Measurements from ENCODE around the gene ASXL1.
"Not testable (repeated sequence)": the region's sequence is repeated elsewhere in the genome, so short reads cannot be mapped to it uniquely, and the experiment has no call there.

The ASXL1 gene

DNA sequence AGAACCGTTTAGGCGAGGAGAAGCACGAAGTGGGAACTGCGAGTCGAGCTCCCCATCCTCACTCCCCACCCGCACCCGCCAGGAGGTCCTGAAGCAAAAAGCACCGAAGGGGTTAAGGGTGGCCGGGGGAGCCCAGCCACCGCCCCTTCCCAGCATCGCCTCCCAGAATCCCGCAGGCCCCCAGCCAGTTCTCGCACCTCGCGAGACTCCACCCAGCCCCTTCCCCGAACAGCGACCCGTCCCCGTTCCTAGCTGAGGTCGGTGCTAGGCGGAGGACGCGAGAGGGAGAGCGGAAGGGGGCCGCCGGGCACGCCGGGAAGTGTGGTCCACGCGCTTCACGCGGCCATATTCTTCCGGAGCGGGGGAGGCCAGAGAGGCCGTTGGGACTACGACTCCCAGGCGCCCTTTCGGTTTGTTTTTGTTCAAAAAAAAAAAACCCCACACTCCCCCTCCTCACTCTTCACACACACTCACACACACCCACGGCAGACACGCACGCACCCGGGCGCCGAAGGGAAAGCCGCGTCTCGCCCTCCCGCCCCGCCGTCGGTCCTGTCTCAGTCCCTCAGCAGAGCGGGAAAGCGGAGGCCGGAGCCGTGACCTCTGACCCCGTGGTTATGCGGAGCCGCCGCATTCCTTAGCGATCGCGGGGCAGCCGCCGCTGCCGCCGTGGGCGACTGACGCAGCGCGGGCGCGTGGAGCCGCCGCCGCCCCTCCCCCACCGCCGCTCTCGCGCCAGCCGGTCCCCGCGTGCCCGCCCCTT, at the start of gene ASXL1:
ASXL1 (plus strand) TSS at position 463 of the 763 bp plus-strand sequence. CDS start 445 bp downstream, outside the sequence.
- peak; percentile 80 to 98 (median 96) for DNase-seq

DNA sequence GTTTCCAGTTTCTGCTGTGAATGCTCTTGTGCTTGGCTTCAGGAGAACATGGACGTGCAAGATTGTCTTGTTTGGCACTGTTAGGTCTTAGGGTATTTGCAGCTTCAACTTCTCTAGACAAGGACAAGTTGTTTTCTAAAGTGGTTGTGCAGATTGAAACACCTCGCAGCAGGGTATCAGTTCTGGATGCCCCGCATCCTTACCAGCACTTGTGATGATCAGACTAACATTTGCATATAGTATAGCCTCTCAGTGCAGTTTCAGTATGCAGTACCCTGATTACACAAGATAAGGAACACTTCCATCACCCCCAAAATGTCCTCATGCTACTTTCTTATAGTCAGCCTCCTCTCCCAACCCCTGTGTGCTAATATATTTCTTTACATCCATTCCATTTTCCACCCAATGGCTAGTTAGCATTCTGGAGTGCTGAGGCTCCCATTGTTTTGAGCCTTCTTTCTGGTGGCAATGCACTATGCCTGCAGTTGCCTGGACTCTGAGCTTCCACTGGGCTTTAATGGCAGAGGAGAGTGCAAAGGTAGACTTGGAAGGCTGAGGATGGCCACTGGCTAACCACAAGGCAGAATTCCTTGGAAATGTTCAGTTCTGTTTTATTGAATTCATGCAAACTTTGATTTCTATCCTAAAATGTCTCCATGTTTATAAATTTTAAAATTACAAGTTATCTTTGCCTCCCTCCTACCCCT, 45.3 kb upstream of the ASXL1 start:
- DNase-seq, result no peak

DNA sequence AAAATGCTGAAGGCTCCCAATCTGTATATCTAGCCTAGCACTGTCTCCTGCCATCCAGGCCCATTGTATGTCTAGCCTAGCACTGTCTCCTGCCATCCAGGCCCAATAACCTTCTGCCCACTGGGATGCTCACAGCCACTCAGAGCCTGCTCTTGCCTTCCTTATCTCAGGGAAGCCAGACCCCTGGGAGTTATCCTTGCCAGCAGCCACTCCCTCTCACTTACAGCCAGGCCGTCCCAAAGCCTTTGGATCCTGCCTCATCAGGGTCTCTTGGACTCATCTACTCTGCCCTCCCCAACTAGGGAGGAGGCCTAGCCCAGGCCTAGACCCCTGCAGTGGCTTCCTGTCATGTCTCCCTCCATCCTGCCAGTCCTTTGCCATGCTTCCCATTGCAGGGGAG, 43.4 kb upstream of the ASXL1 start:
- no peak for DNase-seq

DNA sequence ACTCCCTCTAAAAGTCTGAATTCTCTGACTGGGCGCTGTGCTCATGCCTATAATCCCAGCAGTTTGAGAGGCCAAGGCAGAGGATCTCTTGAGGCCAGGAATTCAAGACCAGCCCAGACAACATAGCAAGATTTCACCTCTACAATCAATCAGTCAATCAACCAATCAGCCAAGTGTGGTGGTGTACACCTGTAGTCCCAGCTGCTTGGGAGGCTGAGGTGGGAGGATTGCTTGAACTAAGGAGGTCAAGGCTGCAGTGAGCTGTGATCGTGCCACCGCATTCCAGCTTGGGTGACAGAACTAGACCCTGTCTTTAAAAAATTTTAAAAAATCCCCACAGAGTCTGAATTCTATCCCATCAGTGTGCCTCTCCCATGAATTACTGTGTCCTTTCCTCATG, 42.7 kb upstream of the ASXL1 start:
- no peak for DNase-seq

DNA sequence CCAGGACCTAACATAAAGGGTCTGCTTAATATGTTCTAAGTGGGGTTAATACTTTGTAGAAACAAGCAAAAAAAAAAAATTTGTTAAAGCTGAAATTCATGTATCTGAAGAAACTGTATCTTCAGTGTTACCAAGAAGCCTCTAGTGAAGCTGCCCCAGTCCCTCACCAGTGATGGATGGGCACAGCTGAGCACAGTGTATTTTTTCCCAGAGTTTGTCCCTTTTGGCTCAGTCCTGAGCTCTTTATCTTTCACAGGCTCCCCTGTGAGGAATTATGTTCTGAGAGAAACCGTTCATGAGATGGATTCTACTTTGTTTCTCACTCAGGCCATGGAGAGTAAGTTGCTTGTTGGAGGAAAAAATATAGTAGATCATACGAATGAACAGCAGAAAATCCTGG, 42.2 kb upstream of the ASXL1 start:
- no peak for DNase-seq

DNA sequence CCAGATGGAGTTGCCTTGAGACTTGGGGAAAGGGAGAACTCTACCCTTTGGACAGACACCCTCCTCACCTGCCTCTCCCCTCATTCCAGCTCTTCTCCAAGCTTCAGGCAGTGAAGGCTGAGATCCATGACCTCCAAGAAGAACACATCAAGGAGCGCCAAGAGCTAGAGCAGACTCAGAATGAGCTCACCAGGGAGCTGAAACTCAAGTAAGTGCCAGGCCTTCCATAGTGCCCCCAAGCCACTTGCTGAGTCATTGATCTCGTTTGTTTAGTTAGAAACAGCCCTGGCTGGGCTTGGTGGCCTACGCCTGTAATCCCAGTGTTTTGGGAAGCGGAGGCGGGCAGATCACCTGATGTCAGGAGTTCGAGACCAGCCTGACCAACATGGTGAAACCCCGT, 41.5 kb upstream of the ASXL1 start:
- DNase-seq, result no peak

DNA sequence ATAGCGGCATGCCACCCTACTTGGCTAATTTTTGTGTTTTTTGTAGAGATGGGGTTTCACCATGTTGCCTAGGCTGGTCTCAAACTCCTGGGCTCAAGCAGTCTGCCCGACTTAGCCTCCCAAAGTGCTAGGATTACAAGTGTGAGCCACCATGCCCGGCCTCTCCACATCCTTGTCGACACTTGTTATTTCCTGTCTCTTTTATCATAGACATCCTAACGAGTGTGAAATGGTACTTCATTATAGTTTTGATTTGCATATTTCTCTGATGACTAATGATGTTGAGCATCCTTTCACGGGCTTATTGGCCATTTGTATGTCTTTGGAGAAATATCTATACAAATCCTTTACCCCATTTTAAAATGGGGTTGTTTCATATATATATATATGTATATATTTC, 39.0 kb upstream of the ASXL1 start:
- no peak for DNase-seq

DNA sequence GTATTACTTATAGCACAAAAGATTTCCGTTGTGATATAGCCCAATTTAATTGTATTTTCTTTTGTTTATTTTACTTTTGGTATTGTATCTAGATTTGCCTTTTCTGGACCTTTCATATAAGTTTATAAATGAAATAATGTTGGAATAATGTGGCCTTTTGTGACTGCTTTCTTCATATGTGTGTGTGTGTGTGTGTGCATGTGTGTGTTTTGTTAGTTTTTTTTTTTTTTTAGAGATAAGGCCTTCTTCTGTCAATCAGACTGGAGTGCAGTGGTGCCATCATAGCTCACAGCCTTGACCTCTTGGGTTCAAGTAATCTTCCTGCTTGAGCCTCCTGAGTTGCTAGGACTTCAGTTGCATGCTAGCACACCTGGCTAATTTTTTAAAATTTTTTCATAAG, 37.8 kb upstream of the ASXL1 start:
- no peak for DNase-seq

DNA sequence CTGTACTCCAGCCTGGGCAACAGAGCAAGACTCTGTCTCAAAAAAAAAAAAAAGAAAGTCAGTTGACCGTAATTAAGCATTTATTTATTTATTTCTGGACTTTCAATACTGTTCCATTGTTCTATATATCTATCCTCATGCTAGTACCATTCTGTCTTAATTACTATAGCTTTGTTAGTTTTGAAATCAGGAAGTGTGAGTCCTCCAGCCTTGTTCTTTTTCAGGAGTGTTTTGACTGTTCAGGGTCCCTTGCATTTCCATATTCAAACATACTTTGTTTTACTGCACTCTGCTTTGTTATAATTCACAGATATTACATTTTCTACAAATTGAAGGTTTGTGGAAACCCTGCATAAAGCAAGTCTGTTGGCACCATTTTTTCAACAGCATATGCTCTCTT, 36.7 kb upstream of the ASXL1 start:
- no peak for DNase-seq

DNA sequence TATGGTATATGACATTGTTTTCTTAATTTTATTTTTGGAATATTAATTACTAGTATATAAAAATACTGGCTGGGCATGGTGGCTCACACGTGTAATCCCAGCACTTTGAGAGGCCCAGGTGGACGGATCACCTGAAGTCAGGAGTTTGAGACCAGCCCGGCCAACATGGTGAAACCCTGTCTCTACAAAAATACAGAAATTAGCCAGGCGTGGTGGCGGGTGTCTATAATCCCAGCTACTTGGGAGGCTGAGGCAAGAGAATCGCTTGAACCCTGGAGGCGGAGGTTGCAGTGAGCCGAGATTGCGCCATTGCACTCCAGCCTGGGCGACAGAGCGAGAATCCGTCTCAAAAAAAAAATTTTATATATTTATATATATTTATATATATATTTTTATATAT, 35.9 kb upstream of the ASXL1 start:
- not testable (repeated sequence) for DNase-seq

DNA sequence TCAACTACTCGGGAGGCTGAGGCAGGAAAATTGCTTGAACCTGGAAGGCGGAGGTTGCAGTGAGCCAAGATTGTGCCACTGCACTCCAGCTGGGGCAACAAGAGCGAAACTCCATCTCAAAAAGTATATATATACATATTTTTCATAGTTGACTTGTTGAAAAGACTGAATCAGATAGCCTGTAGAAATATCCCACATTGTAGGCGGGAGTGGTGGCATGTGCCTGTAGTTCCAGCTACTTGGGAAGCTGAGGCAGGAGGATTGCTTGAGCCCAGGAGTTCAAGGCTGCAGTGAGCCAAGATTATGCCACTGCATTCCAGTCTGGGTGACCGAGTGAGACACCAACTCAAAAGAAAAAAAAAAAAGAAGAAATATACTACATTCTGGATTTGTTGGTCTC, 34.4 kb upstream of the ASXL1 start:
- DNase-seq, result not testable (repeated sequence)

DNA sequence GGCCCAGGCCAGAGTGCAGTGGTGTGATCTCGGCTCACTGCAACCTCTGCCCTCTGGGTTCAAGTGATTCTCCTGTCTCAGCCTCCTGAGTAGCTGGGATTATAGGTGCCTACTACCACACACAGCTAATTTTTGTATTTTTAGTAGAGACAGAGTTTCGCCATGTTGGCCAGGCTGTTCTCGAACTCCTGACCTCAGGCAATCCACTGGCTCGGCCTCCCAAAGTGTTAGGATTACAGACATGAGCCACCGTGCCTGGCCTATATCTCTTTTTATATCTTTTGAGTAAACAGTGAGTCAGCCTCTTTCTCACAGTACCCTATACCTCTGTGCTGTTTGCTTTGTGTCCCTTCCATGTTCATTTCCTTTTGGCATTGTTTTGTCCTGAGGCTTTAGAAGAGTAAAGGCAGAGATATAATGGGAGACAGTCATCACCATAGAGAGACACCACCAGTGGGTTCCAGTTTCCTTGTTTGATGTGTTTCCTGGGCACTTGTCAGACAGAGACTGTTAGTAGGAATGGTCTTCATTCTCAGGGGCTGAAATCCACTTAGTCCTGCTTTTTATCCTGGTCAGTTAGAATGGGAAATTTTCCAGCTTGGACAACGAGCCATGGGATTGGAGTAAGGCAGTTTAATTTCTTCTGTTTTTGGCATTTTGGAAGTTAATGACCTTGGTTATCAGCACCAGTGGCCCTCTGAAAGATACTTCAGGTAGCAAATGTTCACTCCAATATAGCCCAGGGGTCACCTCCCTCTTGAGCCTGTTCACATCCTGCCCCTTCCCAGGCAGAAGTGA, 32.2 kb upstream of the ASXL1 start:
- DNase-seq, result no peak

DNA sequence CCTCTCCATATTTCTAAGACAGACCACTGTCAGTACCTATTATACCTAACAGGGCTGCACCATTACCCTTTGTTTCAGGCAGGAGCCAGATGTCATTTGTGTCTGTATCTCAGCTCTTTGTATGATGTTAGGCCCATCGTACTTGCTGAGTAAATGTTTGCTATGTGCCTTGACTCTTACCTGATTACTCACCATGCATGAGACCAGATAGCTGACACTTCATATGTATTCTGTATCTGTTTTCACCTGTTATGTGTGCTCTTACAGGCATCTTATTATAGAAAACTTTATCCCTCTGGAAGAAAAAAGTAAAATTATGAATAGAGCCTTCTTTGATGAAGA, 31.7 kb upstream of the ASXL1 start:
- DNase-seq, result no peak

DNA sequence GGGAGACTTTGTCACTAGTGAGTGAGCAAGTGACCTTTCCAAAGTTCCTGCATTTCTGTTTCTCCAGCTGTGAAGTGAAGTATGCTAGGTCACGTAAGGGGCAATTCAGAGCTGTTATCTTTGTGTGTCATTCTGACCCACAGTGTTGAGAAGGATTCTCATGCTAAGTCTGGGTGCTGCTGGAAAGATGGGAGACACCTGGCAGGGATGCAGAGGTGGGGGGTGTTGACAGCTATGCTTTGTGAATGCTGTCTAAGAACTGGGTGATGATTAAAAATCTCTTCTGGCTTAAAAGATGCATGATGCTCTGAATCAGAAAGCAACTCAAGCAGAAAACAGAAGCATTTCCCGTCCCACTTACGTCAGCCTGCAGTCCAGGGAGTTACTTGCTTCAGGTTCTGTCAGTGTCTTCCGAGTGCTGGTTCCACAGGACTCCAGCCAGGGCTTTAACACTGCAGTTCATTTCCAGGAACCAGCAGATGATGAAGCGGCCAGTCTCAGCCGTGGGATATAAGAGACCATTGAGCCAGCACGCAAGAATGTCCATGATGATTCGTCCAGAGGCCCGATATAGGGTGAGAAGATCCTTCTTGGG, 30.9 kb upstream of the ASXL1 start:
- DNase-seq, result peak in 1 of 51 donors; percentile 22

DNA sequence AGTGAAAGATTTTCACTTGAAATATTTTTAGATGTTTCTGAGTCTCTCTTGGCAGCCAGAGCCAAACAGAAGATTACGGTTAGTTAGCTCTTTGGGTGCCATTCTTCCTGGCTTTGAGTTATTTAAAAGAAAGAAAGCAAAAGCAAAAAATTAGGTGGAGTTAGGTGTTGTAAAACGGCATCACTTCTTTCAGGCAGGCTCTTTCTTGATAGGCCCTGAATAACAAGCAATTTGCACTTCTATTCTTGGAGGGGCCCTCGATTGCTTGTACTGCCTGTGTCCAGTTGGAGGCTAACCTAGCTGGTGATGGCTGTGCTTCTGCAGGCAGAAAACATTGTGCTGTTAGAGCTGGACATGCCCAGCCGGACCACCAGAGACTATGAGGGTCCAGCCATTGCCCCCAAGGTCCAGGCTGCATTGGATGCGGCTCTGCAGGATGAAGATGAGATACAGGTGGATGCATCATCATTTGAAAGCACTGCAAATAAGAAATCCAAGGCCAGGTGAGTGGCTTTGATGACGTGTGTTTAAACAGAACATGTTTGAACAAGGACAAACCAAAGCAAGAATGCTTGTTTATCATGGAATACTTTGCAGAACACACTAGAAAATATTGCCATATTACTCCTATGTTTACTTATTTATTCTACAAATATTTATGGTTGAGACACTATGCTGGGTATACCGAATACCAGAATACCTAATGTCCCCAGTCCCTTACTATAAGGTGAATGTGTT, 28.1 kb upstream of the ASXL1 start:
- no peak for DNase-seq

DNA sequence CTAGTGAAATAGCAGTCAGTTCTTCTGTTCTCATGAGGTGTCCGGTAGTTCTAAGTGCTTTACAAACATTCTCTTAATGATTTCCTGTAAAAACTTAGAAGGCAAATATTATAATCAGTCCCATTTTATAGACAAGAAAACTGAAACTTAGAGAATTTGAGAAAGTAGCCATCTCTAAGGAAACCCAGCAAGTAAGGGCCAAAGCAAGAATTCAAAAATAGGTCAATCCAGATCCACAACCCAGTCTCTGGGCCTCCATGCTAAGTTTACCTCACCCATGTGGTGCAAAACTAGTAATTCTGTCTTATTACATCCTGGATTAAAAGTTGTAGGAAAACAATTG, 27.6 kb upstream of the ASXL1 start:
- DNase-seq, result no peak

DNA sequence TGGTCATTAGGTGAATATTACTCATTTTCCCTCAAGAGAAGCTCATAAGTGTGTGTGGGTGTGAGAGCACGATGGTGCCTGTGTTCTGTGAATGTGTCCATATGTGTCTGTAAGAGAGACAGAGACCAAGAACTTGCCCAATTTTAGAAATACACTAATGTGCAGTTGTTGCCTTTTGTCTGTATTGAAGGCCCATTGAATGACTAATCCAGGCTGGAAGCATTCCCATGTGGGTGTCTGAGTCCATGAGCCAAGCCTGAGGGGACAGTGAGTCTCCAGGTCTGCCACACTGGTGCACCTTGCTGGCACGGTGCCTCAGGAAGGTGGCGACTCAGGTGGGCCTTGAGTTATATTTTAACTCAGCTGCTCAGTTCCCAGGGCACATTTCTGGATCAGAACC, 25.5 kb upstream of the ASXL1 start:
- peak in 1 of 51 donors; percentile 34 for DNase-seq

DNA sequence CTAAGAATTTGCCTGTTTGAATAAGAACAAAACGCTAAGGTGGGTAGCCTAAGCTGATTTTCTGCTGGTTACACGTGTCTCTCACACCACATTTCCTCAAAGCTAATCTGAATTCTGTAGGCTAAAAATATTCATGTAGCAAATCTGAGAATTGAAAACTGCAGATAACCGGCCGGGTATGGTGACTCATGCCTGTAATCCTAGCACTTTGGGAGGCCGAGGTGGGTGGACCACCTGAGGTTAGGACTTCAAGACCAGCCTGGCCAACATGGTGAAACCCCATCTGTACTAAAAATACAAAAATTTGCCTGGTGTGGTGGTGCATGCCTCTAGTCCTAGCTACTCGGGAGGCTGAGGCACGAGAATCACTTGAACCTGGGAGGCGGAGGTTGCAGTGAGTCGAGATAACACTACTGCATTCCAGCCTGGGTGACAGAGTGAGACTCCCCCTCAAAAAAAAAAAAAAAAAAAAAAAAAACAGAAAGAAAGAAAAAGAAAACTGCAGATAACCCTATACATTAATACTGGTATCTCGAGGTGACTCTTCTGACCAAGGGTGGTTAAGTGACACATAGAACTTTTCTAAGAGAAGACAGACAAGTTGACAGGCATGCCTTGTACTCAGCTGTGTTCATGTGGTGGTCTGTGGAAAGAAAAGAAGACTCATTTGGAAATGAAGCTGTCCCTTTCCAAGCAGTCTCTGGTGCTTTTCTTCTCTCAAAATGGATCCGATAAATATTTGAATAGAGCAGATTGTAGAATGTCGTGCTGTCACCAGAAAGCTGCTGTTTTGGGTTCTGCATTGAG, 24.7 kb upstream of the ASXL1 start:
- DNase-seq, result no peak

DNA sequence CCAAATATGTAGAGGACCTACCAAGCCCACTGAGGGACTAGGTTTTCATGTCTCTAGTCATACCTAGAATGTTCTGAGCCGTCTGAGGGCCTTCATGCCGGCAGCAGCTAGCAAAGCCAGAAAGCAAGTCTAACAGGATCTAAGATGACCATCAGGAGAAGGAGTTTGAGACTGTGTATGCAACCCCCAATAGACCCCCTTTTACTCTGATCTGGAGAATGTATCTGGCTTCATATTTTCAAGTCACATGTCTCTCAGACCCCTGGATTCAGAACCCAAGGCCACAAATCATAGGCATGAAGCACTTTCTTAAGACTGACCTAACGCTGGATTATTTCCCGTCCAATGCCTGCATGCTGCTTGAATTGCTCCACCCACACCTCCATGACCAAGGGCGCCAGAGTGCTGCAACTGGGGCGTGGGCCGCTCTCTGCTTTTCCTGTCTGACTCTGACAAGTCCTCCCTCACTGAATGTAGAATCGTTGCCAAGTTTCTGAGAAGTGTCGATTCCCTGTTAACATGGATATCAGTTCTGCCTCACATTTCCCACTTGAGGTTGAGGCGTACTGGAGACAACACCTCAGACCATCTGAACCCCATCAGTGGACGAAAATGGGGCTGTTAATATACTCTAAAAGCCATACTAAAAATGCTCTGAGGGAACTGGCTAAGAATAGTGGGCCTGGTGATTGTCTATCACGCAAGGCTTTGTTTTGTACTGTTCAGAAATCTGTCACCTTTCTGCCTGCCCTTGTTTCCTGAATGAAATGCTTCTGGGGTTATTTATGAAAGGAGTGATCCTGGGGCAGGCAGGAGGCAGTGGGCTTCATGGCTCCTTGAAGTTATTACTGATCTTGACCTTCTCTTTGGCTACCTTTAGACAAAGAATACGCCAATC, 23.9 kb upstream of the ASXL1 start:
- DNase-seq, result peak in 1 of 51 donors; percentile 34

Measured in hypothalamus (tissue), 51 donors.